K562 (cell line): ENCODE data around the gene AGPAT2. TPM values are rescaled to one million over a fixed set of nuclear protein-coding genes. Genes with fewer than 3 reads are reported as not detected.
A peak's percentile ranks its signal among the peaks of the same experiment; 100 is the strongest.

Experiments used
- BHLHE40 ChIP-seq: IDR thresholded peaks from 2 replicates; pipeline ENCODE4 v1.6.1; 2011; ENCODE audit warnings: low read length, improper control_type of control experiment
- C11orf30 ChIP-seq: fragments of 450-650 bp; IDR thresholded peaks from 2 replicates; pipeline ENCODE4 v1.6.1; 2016; ENCODE audit warnings: low read depth, mild to moderate bottlenecking
- COPS2 ChIP-seq: fragments of 450-650 bp; conservative IDR thresholded peaks from 2 replicates; pipeline ENCODE4 v1.6.1; 2016; ENCODE audit warnings: mild to moderate bottlenecking, moderate library complexity
- GATA2 ChIP-seq: sonication (generic); formaldehyde crosslinking; IDR thresholded peaks from 2 replicates; pipeline ENCODE4 v1.4.0; 2020; ENCODE audit warnings: mild to moderate bottlenecking, missing genetic modification reagents
- HNRNPK ChIP-seq: fragments of 200-400 bp; formaldehyde crosslinking; IDR thresholded peaks from one replicate; pipeline ENCODE4 v1.6.1; 2018; ENCODE audit warnings: mild to moderate bottlenecking, low read depth, low read length; ENCODE audit not compliant: poor library complexity, severe bottlenecking
- HOXB6 ChIP-seq: fragments of 250-450 bp; sonication (Bioruptor Pico); IDR thresholded peaks from 2 replicates; pipeline ENCODE4 v1.5.1; 2022; ENCODE audit warnings: mild to moderate bottlenecking, borderline replicate concordance
- ID3 ChIP-seq, 2 experiments: fragments of 250-450 bp in 1 of 2; fragments of 450-650 bp in 1 of 2; sonication (Bioruptor Pico) in 1 of 2; IDR thresholded peaks; 2 replicates each; pipeline versions ENCODE4 v1.6.1 to v1.8.0; 2016 to 2021; ENCODE audit warnings: mild to moderate bottlenecking in 2 of 2, moderate library complexity in 2 of 2, missing compliant biosample characterization in 1 of 2, missing genetic modification characterization in 1 of 2
- IFI16 ChIP-seq: fragments of 250-450 bp; sonication (Bioruptor Pico); IDR thresholded peaks from 2 replicates; pipeline ENCODE4 v2.1.2; 2022; ENCODE audit warnings: mild to moderate bottlenecking, inconsistent platforms
- MCM7 ChIP-seq, 2 experiments: fragments of 450-650 bp; IDR thresholded peaks; 2 replicates each; pipeline ENCODE4 v1.6.1; 2016 to 2018
- MXD1 ChIP-seq: fragments of 250-450 bp; sonication (Bioruptor Pico); IDR thresholded peaks from 2 replicates; pipeline ENCODE4 v1.8.0; 2021; ENCODE audit warnings: borderline replicate concordance, mild to moderate bottlenecking, moderate library complexity; ENCODE audit not compliant: poor library complexity, severe bottlenecking
- NCOA4 ChIP-seq: fragments of 450-650 bp; IDR thresholded peaks from 2 replicates; pipeline ENCODE4 v1.6.1; 2018; ENCODE audit warnings: mild to moderate bottlenecking; ENCODE audit not compliant: partially characterized antibody
- NFIC ChIP-seq: fragments of 450-650 bp; IDR thresholded peaks from 2 replicates; pipeline ENCODE4 v1.6.1; 2017; ENCODE audit warnings: mild to moderate bottlenecking, inconsistent platforms
- NKRF ChIP-seq: fragments of 450-650 bp; IDR thresholded peaks from 2 replicates; pipeline ENCODE4 v1.6.1; 2016; ENCODE audit warnings: borderline replicate concordance
- NONO ChIP-seq, 2 experiments: fragments of 200-400 bp in 1 of 2; fragments of 450-650 bp in 1 of 2; formaldehyde crosslinking in 1 of 2; IDR thresholded peaks; 2 replicates each; pipeline ENCODE4 v1.6.1; 2017; ENCODE audit warnings: low read depth in 2 of 2, mild to moderate bottlenecking in 2 of 2, moderate library complexity in 2 of 2, low read length in 1 of 2
- PHB ChIP-seq: fragments of 250-450 bp; sonication (Bioruptor Pico); IDR thresholded peaks from 2 replicates; pipeline ENCODE4 v1.5.0; 2021
- SRSF7 ChIP-seq: fragments of 200-400 bp; formaldehyde crosslinking; optimal IDR thresholded peaks from 2 replicates; pipeline ENCODE3; 2017; ENCODE audit warnings: mild to moderate bottlenecking, low read depth, low read length
- TGIF2 ChIP-seq: sonication (generic); formaldehyde crosslinking; IDR thresholded peaks from 2 replicates; pipeline ENCODE4 v1.8.1; 2022; ENCODE audit warnings: mild to moderate bottlenecking, missing genetic modification reagents, moderate library complexity
- XRCC3 ChIP-seq: fragments of 450-650 bp; IDR thresholded peaks from 2 replicates; pipeline ENCODE4 v1.6.1; 2017; ENCODE audit warnings: mild to moderate bottlenecking, moderate library complexity
- ZNF408 ChIP-seq: fragments of 250-450 bp; sonication (Bioruptor Pico); IDR thresholded peaks from 2 replicates; pipeline ENCODE4 v1.4.0; 2020; ENCODE audit warnings: low read depth, mild to moderate bottlenecking, moderate library complexity
- ZNF609 ChIP-seq: sonication (generic); formaldehyde crosslinking; IDR thresholded peaks from 2 replicates; pipeline ENCODE4 v1.8.1; 2023; ENCODE audit warnings: missing genetic modification reagents, mild to moderate bottlenecking, borderline replicate concordance
- polyA plus RNA-seq, 8 experiments: library from polyadenylated mRNA; depleted of rRNA in 4 of 8; stranded (reverse) in 5 of 8; unstranded in 3 of 8; fragments of >200 nt; fragmentation: Nextera tagmentation in 2 of 8; fragmentation: Illumina TruSeq in 1 of 8; extraction: Ambion mirVana in 2 of 8; extraction: Trizol in 1 of 8; gene quantifications; 2 replicates each; pipeline versions ENCODE4 v1.2.1 to v1.2.3, GENCODE V29; 2011 to 2014; ENCODE audit warnings: inconsistent platforms in 1 of 8, missing spikeins in 1 of 8
- total RNA-seq, 7 experiments: library from RNA; depleted of rRNA in 6 of 7; stranded (reverse); fragments of >200 nt in 6 of 7; fragmentation: Illumina TruSeq in 2 of 7; extraction: Trizol in 2 of 7; gene quantifications; 2 replicates each; pipeline versions ENCODE4 v1.2.1 to v1.2.3, GENCODE V29; 2011 to 2021; ENCODE audit warnings: low replicate concordance in 1 of 7

AGPAT2 gene
- total and polyA plus RNA-seq, 9 of the 15 experiments (the other 6 are each of a cell fraction or from before 2014, with no cell fraction given), result 0.13 to 54.5 (median 23.9) TPM

GRCh38 chr9:136726631-136727191 lies 39.5 kb upstream of the AGPAT2 start (continued):
- no peak for TF ChIP-seq ZNF609 (CRISPR knock-in tag)
- TF ChIP-seq NKRF, result peak; percentile 63; the same call in 1 of the 2 replicates
- TF ChIP-seq IFI16 (CRISPR knock-in tag), result no peak
- TF ChIP-seq C11orf30, result no peak
- TF ChIP-seq SRSF7, result no peak
- no peak for TF ChIP-seq COPS2
- no peak for TF ChIP-seq NCOA4
- no peak for TF ChIP-seq HNRNPK
- TF ChIP-seq BHLHE40, result no peak; the same call in 1 of the 2 replicates
- no peak for TF ChIP-seq XRCC3
- TF ChIP-seq MCM7 (IDR thresholded peaks at IDR 0.05), result no peak
- TF ChIP-seq TGIF2 (CRISPR knock-in tag), result no peak
- TF ChIP-seq NONO (IDR thresholded peaks at IDR 0.05; ENCODE audit: low read depth in 2 of 2, low read length in 1 of 2), result no peak
- no peak for TF ChIP-seq HOXB6 (CRISPR knock-in tag)
- no peak for TF ChIP-seq ZNF408
- TF ChIP-seq MXD1, result no peak
- no peak for TF ChIP-seq PHB
- TF ChIP-seq NFIC, result no peak
- TF ChIP-seq GATA2 (CRISPR knock-in tag), result no peak
- TF ChIP-seq ID3 (CRISPR knock-in tag; IDR thresholded peaks at IDR 0.05), result no peak
- TF ChIP-seq ID3 (tag; IDR thresholded peaks at IDR 0.05), result no peak
